Mesothelial cell of epicardium (in vitro differentiated cells): ENCODE results near the gene HNF1B. TPM values are rescaled to one million over a fixed set of nuclear protein-coding genes. Genes with fewer than 3 reads are reported as not detected.

Source experiments
- DNase-seq, 2 experiments: peaks; one replicate each; pipeline ENCODE4 v3.0.0; 2021; ENCODE audit warnings: low spot score in 2 of 2; ENCODE audit not compliant: unreplicated experiment in 2 of 2
- H3K27ac Mint-ChIP-seq: 2 replicates; pipeline ENCODE4 v1.8.0; 2021; ENCODE audit warnings: mixed read lengths
- H3K27me3 Mint-ChIP-seq: 2 replicates; pipeline ENCODE4 v1.8.0; 2021; ENCODE audit warnings: low read depth, mixed read lengths
- H3K36me3 Mint-ChIP-seq: 2 replicates; pipeline ENCODE4 v1.8.0; 2021; ENCODE audit warnings: mixed read lengths
- H3K4me1 Mint-ChIP-seq: 2 replicates; pipeline ENCODE4 v1.8.0; 2021; ENCODE audit warnings: mixed read lengths
- H3K4me3 Mint-ChIP-seq: 2 replicates; pipeline ENCODE4 v1.8.0; 2021; ENCODE audit warnings: mild to moderate bottlenecking, moderate library complexity, mixed read lengths
- H3K9me3 Mint-ChIP-seq: 2 replicates; pipeline ENCODE4 v1.8.0; 2021; ENCODE audit warnings: mixed read lengths
- CTCF ChIP-seq: fragments of 200-600 bp; sonication (generic); IDR thresholded peaks from one replicate; pipeline ENCODE4 v1.5.0; 2021; ENCODE audit warnings: antibody characterized with exemption; ENCODE audit not compliant: unreplicated experiment
- total RNA-seq: library from RNA; stranded (reverse); gene quantifications from 3 replicates; pipeline ENCODE4 v1.2.1, GENCODE V29; 2021

The HNF1B gene
- total RNA-seq, 1 donor from 2014 or later = 0.29 TPM

GRCh38 chr17:37741341-37742115 lies 3.3 kb downstream of the HNF1B start:
- Mint-ChIP-seq H3K4me1 (peaks cover 17% of the 10 kb centered on the region), H3K36me3 (no peaks in the 10 kb centered on the region), H3K27ac (no peak overlapping the region), H3K27me3 (peaks cover 96% of the 10 kb centered on the region), H3K9me3 (no peaks in the 10 kb centered on the region), H3K4me3 (peak overlapping the region; percentile 30)
- TF ChIP-seq CTCF = no peak
- DNase-seq = no peak

- Mint-ChIP-seq H3K4me3 (no peak overlapping the region), H3K36me3 (no peaks in the 10 kb centered on the region), H3K4me1 (peaks cover 17% of the 10 kb centered on the region), H3K27ac (no peak overlapping the region), H3K9me3 (no peaks in the 10 kb centered on the region), H3K27me3 (peaks cover 96% of the 10 kb centered on the region)
- TF ChIP-seq CTCF = no peak
- no peak for DNase-seq
Measured at GRCh38 chr17:37740915-37741314, 3.9 kb downstream of the HNF1B start.

GRCh38 chr17:37737971-37738370 lies 6.9 kb downstream of the HNF1B start:
- Mint-ChIP-seq H3K27ac (no peak overlapping the region), H3K4me3 (no peak overlapping the region), H3K4me1 (peaks cover 4% of the 10 kb centered on the region), H3K27me3 (peaks cover 81% of the 10 kb centered on the region), H3K9me3 (no peaks in the 10 kb centered on the region), H3K36me3 (no peaks in the 10 kb centered on the region)
- TF ChIP-seq CTCF = no peak
- DNase-seq = no peak

- DNase-seq = no peak
- Mint-ChIP-seq H3K27ac (no peak overlapping the region), H3K4me3 (no peak overlapping the region), H3K4me1 (no peaks in the 10 kb centered on the region), H3K9me3 (no peaks in the 10 kb centered on the region), H3K27me3 (peaks cover 76% of the 10 kb centered on the region), H3K36me3 (no peaks in the 10 kb centered on the region)
- TF ChIP-seq CTCF = no peak
Measured at GRCh38 chr17:37737081-37737480, 7.8 kb downstream of the HNF1B start.

- no peak overlapping the region for H3K27ac Mint-ChIP-seq
- H3K36me3 Mint-ChIP-seq = no peaks in the 10 kb centered on the region
- peaks cover 69% of the 10 kb centered on the region for H3K27me3 Mint-ChIP-seq
- no peak for DNase-seq
- TF ChIP-seq CTCF = no peak
- H3K9me3 Mint-ChIP-seq = no peaks in the 10 kb centered on the region
- no peaks in the 10 kb centered on the region for H3K4me1 Mint-ChIP-seq
- no peak overlapping the region for H3K4me3 Mint-ChIP-seq
Measured at GRCh38 chr17:37736428-37736827, 8.4 kb downstream of the HNF1B start.
